ENCODE results near the gene DIP2C. TPM values are rescaled to one million over a fixed set of nuclear protein-coding genes. Genes with fewer than 3 reads are reported as not detected.

The DIP2C gene
- total and polyA plus RNA-seq, 2 donors (not counting 1 experiment from before 2014, with no cell fraction given): 1.3 to 1.9 TPM

- Histone ChIP-seq H3K79me2 (ENCODE audit: control insufficient read depth, insufficient read depth, low read length) (no peaks in the 10 kb centered on the region), H3K9ac (ENCODE audit: low read length) (no peak overlapping the region), H3K27me3 (replicated peaks in 1 of 4; ENCODE audit: control extremely low read depth in 1 of 4, control insufficient read depth in 3 of 4, insufficient read depth in 4 of 4, low read length in 3 of 4) (peaks cover 0 to 4% (median 0%) of the 10 kb centered on the region in 4 experiments), H3K9me3 (ENCODE audit: control extremely low read depth in 1 of 3, control insufficient read depth in 2 of 3, insufficient read depth in 1 of 3, low read length in 2 of 3) (no peaks in the 10 kb centered on the region), H3K4me3 (ENCODE audit: control extremely low read depth in 1 of 5, extremely low read depth in 1 of 5, insufficient read depth in 1 of 5, low read depth in 2 of 5, low read length in 4 of 5) (no peak overlapping the region), H2AFZ (ENCODE audit: insufficient read depth, low read depth, low read length, poor library complexity, severe bottlenecking) (no peak overlapping the region), H3K36me3 (replicated peaks in 1 of 2; ENCODE audit: control extremely low read depth in 1 of 2, control insufficient read depth in 1 of 2, extremely low read depth in 1 of 2, insufficient read depth in 2 of 2, low read length in 1 of 2) (no peaks in the 10 kb centered on the region), H4K20me1 (ENCODE audit: control insufficient read depth, insufficient read depth, low read length, poor library complexity, severe bottlenecking) (no peaks in the 10 kb centered on the region), H3K4me2 (replicated peaks; ENCODE audit: low read depth, low read length, poor library complexity, severe bottlenecking) (no peak overlapping the region), H3K4me1 (ENCODE audit: control insufficient read depth in 2 of 2, insufficient read depth in 2 of 2, low read length in 2 of 2) (no peaks in the 10 kb centered on the region), H3K27ac (ENCODE audit: low read length in 2 of 2) (no peak overlapping the region)
- DNase-seq (no peak), ATAC-seq (ENCODE audit: low read depth) (no peak)
- 59% methylated on average over 12 of the region's 17 CpGs for WGBS (ENCODE audit: insufficient coverage)
- Mint-ChIP-seq H3K4me1 (peaks cover 1% of the 10 kb centered on the region), H3K27ac (no peak overlapping the region), H3K27me3 (peaks cover 32% of the 10 kb centered on the region), H3K9me3 (ENCODE audit: insufficient read depth) (no peaks in the 10 kb centered on the region), H3K4me3 (no peak overlapping the region)
- TF ChIP-seq CTCF (IDR thresholded peaks at IDR 0.05) (no peak), EZH2 (IDR thresholded peaks at IDR 0.05; ENCODE audit: borderline replicate concordance, insufficient read depth, low read depth, low read length, poor library complexity, severe bottlenecking) (no peak)
- POLR2A ChIA-PET: no interaction called here
- intact Hi-C loops (cut with micrococcal nuclease): no loop called here
- CTCF ChIA-PET: interaction anchor here (1.0 kb wide), 1 partner anchor 9 kb away, joined by 3 read pairs; no protein-coding TSS in a partner anchor
These were observed 167.9 kb downstream of the DIP2C start for GRCh38 chr10:521261-522250.

- no peak overlapping the region for H3K27ac ChIP-seq (ENCODE audit: low read length in 2 of 2)
- peaks cover 28% of the 10 kb centered on the region for H3K27me3 Mint-ChIP-seq
These were observed 169.1 kb downstream of the DIP2C start for GRCh38 chr10:520402-520787.

More at GRCh38 chr10:520402-520787, 169.1 kb downstream of the DIP2C start:
- Histone ChIP-seq H3K4me2 (replicated peaks; ENCODE audit: low read depth, low read length, poor library complexity, severe bottlenecking) (no peak overlapping the region), H3K4me1 (ENCODE audit: control insufficient read depth in 2 of 2, insufficient read depth in 2 of 2, low read length in 2 of 2) (no peaks in the 10 kb centered on the region), H3K9me3 (ENCODE audit: control extremely low read depth in 1 of 3, control insufficient read depth in 2 of 3, insufficient read depth in 1 of 3, low read length in 2 of 3) (no peaks in the 10 kb centered on the region), H3K36me3 (replicated peaks in 1 of 2; ENCODE audit: control extremely low read depth in 1 of 2, control insufficient read depth in 1 of 2, extremely low read depth in 1 of 2, insufficient read depth in 2 of 2, low read length in 1 of 2) (no peaks in the 10 kb centered on the region), H3K27me3 (replicated peaks in 1 of 4; ENCODE audit: control extremely low read depth in 1 of 4, control insufficient read depth in 3 of 4, insufficient read depth in 4 of 4, low read length in 3 of 4) (peaks cover 0 to 4% (median 0%) of the 10 kb centered on the region in 4 experiments), H2AFZ (ENCODE audit: insufficient read depth, low read depth, low read length, poor library complexity, severe bottlenecking) (no peak overlapping the region), H3K4me3 (ENCODE audit: control extremely low read depth in 1 of 5, extremely low read depth in 1 of 5, insufficient read depth in 1 of 5, low read depth in 2 of 5, low read length in 4 of 5) (no peak overlapping the region), H3K79me2 (ENCODE audit: control insufficient read depth, insufficient read depth, low read length) (no peaks in the 10 kb centered on the region), H4K20me1 (ENCODE audit: control insufficient read depth, insufficient read depth, low read length, poor library complexity, severe bottlenecking) (no peaks in the 10 kb centered on the region), H3K9ac (ENCODE audit: low read length) (no peak overlapping the region)
- ChIA-PET CTCF (interaction anchor here (1.0 kb wide), 1 partner anchor 8 kb away, joined by 3 read pairs; no protein-coding TSS in a partner anchor), POLR2A (no interaction called here)
- Mint-ChIP-seq H3K4me3 (no peak overlapping the region), H3K27ac (no peak overlapping the region), H3K9me3 (ENCODE audit: insufficient read depth) (no peaks in the 10 kb centered on the region), H3K4me1 (peaks cover 1% of the 10 kb centered on the region)
- ATAC-seq (ENCODE audit: low read depth): no peak
- TF ChIP-seq CTCF (IDR thresholded peaks at IDR 0.05): no peak
- no peak for DNase-seq
- intact Hi-C loops (cut with micrococcal nuclease): no loop called here
- WGBS (ENCODE audit: insufficient coverage): 82% methylated on average over 6 of the region's 6 CpGs
